GM18520 (cell line): ENCODE measurements around the gene GPR22.

Experiments
- ATAC-seq: cut with Tn5 transposase; IDR thresholded peaks from one replicate; pipeline ENCODE4 v1.9.1; 2021; ENCODE audit not compliant: unreplicated experiment

Gene GPR22

DNA sequence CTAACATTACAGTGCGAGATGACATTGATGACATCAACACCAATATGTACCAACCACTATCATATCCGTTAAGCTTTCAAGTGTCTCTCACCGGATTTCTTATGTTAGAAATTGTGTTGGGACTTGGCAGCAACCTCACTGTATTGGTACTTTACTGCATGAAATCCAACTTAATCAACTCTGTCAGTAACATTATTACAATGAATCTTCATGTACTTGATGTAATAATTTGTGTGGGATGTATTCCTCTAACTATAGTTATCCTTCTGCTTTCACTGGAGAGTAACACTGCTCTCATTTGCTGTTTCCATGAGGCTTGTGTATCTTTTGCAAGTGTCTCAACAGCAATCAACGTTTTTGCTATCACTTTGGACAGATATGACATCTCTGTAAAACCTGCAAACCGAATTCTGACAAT, 4.3 kb downstream of the GPR22 start:
- ATAC-seq, result no peak

DNA sequence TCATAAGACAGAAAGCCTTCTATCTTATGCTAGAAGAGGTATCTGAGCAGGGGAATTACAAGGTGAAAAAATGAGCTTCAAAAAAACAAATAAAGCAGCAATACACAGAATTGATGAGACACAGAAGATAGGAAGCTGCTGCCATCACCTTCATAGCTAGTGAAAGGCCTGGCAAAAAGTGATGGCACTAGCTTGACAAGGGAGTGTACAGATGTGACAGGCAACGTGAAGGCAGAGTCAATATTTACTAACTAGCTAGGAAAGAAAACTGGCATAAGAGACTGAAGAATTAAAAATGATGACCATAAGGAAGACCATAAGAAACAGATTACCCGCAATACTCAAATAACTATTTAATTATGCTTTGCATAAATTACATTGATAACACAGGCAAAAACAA, 9.4 kb downstream of the GPR22 start:
- no peak for ATAC-seq

DNA sequence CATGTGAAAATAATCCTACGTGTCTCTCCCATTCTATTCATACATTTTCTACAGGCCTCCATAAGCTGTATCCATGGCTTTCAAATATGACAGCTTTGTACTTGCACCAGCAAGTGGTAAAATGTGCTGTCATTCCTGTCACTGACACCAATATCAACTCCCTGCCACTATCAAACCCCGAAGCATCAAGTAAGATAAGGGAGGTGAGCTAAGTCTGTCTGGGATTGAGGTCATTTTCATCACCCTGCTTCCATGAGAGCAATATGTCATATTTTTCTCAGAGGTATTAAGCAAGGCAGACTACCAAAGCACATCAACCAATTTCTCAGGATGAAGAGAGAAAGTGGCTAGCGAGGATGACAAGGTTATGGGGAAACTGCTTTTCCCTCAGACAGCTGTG, 11.1 kb downstream of the GPR22 start:
- no peak for ATAC-seq

DNA sequence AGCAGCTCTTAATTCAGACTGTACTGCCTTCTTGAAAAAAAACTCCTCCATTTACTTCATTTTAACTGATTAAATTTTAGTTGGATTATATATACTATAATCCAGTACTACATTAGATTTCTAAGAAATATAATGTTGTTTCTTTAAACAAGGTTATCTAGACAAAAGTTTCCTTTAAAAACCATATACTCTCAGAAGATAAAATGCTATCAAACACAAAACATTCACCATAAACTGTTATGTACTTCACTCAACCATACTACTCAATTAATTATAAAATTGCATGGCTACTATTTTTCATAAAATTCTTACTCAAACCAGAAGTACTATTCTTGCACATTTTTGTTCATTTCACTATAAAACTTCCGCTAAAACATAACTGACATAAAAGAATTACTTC, 12.7 kb downstream of the GPR22 start:
- no peak for ATAC-seq

DNA sequence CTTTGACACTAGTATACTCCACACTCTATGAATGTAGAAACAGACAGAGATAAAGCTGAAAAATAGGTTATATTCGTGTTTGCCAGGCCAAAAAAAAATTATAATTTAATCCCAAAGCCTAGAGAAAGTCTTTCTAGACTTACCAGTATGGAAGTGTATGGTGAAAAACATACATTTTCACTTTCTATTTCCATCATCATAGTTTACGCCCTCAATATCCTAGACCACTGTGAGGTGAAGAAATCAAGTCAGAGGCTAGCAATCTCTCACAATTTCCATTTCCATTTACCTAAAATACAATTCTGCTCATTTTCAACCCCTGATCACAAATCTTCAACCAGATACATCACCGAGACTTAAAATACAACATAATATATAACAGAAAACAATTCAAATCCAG, 16.2 kb downstream of the GPR22 start:
- no peak for ATAC-seq

DNA sequence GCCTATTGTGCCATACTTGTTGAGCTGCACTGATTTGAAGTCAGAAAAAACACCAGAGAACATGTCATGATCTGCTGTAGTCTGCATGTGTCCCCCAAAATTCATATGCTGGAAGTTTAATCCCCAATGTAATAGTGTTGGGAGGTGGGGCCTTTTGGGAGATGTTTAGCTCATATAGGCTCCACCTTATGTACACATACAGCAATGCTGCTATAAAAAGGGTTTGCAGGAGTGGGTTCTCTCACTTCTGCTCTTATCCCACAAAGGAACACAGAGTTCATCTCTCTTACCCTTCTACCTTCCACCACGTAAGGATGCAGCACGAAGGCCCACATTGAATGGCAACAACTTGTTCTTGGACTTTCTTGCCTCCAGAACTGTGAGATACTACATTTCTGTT, 23.0 kb downstream of the GPR22 start:
- no peak for ATAC-seq

DNA sequence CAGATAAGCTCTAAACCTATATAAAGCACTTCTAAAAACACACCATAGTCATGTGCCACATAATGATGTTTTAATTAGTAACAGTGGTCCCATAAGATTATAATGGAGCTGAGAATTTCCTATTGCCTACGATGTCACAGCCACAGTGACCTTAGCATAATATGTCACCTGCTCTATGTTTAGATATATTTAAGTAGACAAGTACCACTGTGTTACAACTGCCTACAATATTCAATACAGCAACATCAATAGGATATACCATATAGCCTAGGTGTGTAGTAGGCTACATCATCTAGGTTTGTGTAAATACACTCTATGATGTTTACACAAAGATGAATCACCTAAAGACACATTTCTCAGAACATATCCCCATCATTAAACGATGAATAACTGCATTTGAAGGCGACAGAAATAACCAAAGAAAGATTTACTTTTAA, 24.5 kb downstream of the GPR22 start:
- no peak for ATAC-seq

DNA sequence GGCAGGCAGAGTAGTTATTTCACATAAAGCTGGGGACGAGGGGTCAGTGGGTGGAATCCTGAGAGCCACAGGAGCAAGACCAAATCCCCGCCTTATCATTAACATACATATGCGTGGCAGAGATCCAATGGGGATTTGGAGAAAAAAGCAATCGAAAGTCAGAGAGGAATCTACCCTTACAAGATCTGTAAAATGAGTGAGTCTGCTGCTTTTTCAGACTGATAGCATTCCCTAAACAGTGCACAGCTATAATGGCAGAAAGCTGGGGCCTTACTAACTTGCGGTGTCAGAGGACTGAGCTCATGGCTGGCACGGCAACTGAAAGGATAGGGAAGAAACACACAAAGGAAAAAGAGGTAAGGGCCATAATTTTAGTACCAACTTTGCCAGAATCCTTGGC, 25.0 kb downstream of the GPR22 start:
- ATAC-seq, result no peak

DNA sequence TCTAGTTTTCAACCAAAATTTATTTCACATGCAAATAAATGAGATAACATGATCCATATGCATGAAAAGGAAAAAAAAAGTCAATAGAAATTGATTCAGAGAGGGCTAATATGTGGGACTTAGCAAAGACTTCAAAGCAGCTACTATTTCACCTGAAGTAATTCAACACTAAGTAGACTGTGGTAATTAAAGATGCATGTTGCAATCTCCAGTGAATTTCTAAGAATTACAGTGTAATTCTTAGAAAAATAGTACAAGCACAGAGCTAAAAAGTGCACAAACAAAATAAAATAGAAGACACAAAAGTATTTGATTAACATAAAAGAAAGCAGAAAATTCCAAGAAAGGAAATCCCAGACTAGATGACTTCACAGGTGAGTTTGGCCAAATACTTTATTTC, 25.7 kb downstream of the GPR22 start:
- no peak for ATAC-seq

DNA sequence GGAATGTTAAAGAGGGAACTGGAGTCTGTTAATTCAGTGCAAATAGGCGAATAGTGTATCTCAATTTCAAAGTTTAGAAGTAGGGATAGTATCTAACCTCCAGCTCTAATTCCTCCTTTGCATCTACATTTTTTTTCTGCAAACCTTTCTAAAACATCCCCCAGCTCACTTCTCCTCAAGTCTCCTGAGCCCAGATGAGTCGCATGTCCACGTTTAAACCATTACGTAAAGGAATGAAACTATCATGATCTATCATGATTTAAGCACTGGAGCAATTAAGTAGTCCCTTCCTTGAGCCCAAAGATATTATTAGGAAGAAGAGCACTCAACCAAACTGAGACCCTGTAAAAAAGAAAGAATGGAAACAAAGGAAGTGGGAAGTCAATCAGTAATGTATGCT, 29.9 kb downstream of the GPR22 start:
- no peak for ATAC-seq

DNA sequence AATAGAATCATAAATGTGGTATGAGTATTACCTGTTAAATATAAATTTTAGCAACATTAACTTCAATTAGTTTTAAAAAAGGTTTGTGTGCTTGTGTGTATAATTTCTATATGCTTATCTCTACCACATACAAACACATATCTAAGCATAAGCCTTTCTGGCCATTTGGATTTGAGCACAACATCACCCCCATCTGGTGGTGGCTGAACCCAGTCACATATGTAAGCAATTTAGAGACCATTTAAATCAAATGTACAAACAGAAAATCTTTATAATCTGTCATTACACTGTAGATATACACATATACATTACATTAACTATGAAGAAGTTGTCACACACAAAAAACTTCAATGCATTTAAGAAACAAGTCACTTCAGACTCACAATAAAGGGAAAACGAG, 31.7 kb downstream of the GPR22 start:
- ATAC-seq, result no peak

DNA sequence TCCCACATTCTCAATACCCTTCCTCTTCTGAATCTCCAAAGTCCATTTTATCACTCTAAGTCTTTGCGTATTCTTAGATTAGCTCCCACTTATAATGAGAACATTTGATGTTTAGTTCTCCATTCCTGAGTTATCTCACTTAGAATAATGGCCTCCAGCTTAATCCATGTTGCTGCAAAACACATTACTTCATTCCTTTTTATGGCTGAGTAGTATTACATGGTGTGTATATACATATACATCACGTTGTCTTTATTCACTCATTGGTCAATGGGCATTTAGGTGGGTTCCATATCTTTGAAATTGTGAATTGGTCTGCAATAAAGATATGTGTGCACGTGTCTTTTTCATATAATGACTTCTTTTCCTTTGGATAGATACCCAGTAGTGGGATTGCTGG, 32.3 kb downstream of the GPR22 start:
- no peak for ATAC-seq

DNA sequence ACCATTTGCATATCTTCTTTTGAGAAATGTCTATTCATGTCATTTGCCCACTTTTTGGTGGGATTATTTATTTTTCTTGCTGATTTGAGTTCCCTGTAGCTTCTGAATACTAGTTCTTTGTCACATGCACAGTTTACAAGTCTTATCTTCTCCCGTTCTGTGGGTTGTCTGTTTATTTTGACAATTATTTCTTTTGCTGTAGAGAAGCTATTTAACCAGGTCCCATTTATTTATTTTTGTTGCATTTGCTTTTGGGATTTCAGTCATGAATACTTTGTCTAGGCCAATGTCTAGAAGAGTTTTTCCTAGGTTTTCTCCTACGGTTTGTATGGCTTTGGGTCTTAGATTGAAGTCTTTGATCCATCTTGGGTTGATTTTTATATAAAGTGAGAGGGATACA, 32.9 kb downstream of the GPR22 start:
- ATAC-seq, result no peak

DNA sequence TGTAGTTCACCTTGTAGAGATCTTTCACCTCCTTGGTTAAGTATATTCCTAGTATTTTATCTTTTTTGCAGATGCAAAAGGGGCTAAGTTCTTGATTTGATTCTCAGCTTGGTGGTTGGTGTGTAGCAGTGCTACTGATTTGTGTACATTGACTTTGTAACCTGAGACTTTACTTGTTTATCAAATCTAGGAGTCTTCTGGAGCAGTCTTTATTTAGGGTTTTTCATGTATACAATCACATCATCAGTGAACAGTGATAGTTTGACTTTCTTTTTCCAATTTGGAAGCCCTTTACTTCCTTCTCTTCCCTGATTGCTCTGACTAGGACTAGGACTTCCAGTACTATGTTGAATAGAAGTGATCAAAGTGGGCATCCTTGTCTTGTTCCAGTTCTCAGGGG, 33.8 kb downstream of the GPR22 start:
- ATAC-seq, result no peak

DNA sequence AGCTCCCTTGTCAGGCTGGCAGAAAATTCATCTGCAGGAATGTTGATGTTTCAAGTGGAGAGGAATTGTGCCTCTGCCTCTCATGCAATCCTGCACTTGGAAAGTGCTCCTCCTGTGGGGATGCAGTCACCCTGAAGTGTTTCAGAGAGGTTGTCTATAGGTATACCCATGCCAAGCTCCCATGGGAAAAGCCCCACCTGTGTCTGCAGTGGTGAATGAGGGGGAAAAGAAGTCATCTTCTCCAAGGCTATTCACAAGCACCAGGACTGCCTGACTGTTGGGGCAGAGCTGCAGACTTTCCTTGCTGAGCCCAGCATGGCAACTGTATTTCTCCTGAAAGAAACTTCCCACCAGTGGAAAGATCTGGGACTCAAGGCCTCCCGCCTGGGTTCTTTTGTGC, 35.5 kb downstream of the GPR22 start:
- no peak for ATAC-seq

DNA sequence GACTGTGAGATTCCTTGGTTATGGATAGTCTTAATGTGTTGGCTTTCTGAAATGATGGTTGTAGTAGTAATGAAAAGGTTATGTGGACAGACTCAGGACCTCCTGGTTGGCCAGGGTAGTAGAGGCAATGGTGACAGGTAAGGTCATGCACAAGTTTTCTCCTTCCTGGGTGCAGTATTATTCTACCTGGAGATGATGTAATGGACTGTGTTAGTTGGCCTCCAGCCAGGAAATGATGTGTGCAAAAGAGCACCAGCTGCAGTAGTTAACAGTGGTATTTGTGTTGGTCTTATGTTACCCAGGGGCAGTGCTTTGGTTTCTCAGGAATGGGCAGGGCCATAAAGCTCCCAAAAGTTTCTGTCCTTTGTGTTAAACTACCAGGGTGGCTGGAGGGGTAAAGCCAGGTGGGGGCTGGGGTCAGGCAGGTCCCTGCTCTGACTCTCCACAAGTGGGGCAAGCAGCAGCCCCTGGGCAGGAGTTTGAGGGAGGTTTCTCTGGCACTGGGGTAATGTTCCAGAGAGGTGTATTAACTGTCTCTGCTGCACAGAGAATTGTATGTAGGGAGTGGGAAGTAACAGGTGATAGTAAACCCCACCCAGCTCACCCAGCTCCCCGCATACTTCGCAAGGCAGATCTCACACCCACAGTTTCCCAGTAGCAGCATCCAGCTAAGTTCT, 36.3 kb downstream of the GPR22 start:
- no peak for ATAC-seq

DNA sequence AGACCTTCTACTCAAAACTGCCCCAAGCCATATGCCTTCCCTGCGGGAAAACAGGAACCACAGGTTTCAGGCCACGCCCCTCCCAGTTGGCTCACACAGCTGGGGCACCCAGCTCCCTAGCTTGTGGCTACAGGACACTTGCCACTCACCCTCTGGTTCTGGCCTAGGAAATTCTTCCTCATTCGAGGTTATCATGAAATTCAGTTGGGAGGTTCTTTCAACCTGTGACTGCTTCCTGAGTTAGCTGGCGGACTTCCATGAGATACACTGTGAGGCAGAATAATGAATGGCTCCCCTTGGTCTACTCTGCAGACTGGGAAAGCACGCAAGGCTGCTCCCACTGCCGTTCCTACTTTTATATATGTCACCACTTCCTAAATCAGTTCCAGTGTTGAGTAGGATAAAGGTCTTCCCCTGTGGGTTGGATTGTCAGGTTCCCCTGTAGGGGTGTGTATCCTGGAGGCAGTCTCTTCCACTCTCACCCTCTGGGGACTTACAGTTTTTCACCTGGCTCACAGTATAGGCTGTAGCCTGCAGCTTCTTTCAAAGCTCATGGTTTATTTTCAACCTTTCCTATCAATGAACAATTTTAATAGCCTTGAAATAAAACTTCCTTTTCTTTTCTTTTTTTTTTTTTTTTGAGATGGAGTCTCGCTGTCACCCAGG, 37.0 kb downstream of the GPR22 start:
- ATAC-seq, result no peak
